Measurements from ENCODE around the gene RSPO4. TPM values are rescaled to one million over a fixed set of nuclear protein-coding genes. Genes with fewer than 3 reads are reported as not detected.

RSPO4 gene
- total and polyA plus RNA-seq, 2 experiments from 2014 or later = 1.7 TPM; not detected in 1

DNA sequence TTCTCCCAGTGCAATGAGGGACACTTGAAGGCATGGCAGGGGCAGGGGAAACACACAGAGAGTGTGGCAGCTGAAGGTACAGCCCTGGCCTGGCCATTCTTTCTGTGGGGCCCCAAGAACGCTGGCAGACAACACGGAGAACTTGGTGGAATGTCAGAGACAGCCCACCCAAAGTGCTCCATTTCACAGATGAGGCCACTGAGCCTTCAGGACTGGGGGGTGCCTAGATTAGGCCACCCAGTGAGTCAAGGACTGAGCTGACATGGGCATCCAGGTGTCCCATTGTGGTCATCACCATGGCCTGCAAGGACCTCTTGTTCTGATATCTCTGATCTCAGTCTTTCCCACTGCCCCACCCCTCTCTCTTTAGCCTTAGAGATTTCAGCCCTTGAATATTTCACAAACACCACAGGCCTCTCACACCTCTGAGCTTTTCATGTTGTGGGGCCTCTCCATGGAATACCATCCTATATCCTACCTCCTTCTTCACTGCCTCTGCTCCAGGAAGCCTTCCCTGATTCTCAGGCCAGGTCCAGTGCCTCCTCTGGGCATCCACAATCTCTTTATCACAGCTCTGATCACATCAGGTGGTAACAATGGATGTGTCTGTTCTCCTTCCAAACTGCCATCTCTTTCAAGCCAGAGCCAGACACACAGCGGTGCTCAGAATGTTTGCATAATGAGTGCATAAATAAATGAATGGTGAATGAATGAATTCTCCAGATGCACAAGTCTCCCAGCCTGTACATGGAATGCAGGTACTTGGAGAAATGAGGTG lies 2.0 kb upstream of the RSPO4 start:
- in situ Hi-C loops (cut with MboI) = no loop called here
- H4K20me1 ChIP-seq (ENCODE audit: insufficient read depth) = no peaks in the 10 kb centered on the region
- DNase-seq = no peak
- no peaks in the 10 kb centered on the region for H3K9me2 ChIP-seq (ENCODE audit: insufficient read depth)
- no peak overlapping the region for H3K9ac ChIP-seq
- H3K27ac ChIP-seq = no peak overlapping the region
- no peaks in the 10 kb centered on the region for H3K9me3 ChIP-seq (ENCODE audit: low read depth)
- H2AFZ ChIP-seq = no peak overlapping the region
- TF ChIP-seq EZH2phosphoT487 (IDR thresholded peaks at IDR 0.05; ENCODE audit: insufficient read depth, low read depth) (no peak), EZH2 (IDR thresholded peaks at IDR 0.05; ENCODE audit: insufficient read depth, poor library complexity, severe bottlenecking) (no peak)
- H3K4me2 ChIP-seq (ENCODE audit: unreplicated experiment) = no peak overlapping the region
- 0 out of 2 replicates have a peak, but pooled peaks cover 7% of the 10 kb centered on the region for H3K27me3 ChIP-seq (replicated peaks; ENCODE audit: insufficient read depth)
- H3K36me3 ChIP-seq (ENCODE audit: low read depth) = no peaks in the 10 kb centered on the region
- no peaks in the 10 kb centered on the region for H3F3A ChIP-seq (ENCODE audit: insufficient read depth)
- 69 to 75% methylated on average over 3 of the region's 3 CpGs for WGBS, 2 experiments (ENCODE audit: low coverage in 1 of 2, low lambda C conversion rate in 2 of 2, missing lambda C conversion rate in 2 of 2)
- H3K4me3 ChIP-seq = no peak overlapping the region
- H3K79me2 ChIP-seq (ENCODE audit: insufficient read depth) = no peaks in the 10 kb centered on the region
- H3K4me1 ChIP-seq (ENCODE audit: insufficient read depth) = no peaks in the 10 kb centered on the region

DNA sequence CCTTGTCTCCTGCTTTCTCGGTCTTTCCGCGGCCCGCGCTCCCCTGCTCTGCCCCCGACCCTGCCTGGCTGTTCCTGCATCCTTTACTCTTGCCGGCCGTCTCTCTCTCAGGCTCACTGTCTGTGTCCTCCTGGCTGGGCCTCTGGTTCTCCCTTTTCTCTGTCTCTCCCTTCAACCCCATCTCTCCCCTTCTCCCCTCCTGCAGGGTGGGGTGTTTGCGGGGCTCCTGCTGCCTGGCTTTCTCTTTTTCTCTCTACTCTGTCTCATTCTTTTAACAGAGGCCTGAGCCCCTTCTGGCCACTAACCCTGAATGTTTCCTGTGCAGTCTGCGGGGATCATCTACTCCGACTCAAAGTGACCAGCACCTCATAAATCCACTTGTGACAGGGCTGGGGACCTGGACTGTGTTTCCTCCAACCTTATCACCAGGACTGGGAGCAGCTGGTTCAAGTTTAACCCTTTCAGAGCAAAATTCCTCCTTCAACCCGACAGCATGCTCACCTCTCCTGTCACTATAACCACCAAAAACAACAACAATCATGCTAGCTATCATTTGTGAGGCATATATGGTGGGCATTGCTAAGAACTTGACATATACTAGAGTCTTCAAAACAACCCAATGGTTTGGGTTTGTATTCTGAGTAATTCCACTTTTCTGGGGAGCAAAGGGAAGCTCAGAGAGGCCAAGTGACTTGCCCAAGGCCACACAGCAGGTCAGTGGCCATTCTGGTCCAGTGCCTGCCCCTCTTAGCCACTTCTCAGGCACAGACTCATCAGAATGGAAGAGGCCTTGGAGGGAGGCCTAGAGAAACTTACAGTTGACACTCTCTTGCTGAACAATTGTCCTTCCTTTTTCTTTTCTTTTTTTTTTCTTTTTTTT lies 811 bp upstream of the RSPO4 start:
- H3K9me2 ChIP-seq (ENCODE audit: insufficient read depth) = no peaks in the 10 kb centered on the region
- H3K9me3 ChIP-seq (ENCODE audit: low read depth) = no peaks in the 10 kb centered on the region
- H3K4me1 ChIP-seq (ENCODE audit: insufficient read depth) = no peaks in the 10 kb centered on the region
- H3K4me3 ChIP-seq = peak overlapping the region; percentile 36; the same call in 1 of the 2 replicates
- H3K27ac ChIP-seq = no peak overlapping the region
- 0 out of 2 replicates have a peak, but pooled peaks cover 7% of the 10 kb centered on the region for H3K27me3 ChIP-seq (replicated peaks; ENCODE audit: insufficient read depth)
- H3K4me2 ChIP-seq (ENCODE audit: unreplicated experiment) = no peak overlapping the region
- no peaks in the 10 kb centered on the region for H3K79me2 ChIP-seq (ENCODE audit: insufficient read depth)
- no peak for TF ChIP-seq EZH2 (IDR thresholded peaks at IDR 0.05; ENCODE audit: insufficient read depth, poor library complexity, severe bottlenecking)
- no peak for TF ChIP-seq EZH2phosphoT487 (IDR thresholded peaks at IDR 0.05; ENCODE audit: insufficient read depth, low read depth)
- H3F3A ChIP-seq (ENCODE audit: insufficient read depth) = no peaks in the 10 kb centered on the region
- no peaks in the 10 kb centered on the region for H4K20me1 ChIP-seq (ENCODE audit: insufficient read depth)
- no peak overlapping the region for H3K9ac ChIP-seq
- peak; percentile 6 for DNase-seq
- 29 to 32% methylated on average over 12 of the region's 12 CpGs for WGBS, 2 experiments (ENCODE audit: low coverage in 1 of 2, low lambda C conversion rate in 2 of 2, missing lambda C conversion rate in 2 of 2)
- H3K36me3 ChIP-seq (ENCODE audit: low read depth) = no peaks in the 10 kb centered on the region
- H2AFZ ChIP-seq = 0 out of 2 replicates have a peak overlapping the region, but pooled peaks have one; percentile 37
- in situ Hi-C loops (cut with MboI) = no loop called here

DNA sequence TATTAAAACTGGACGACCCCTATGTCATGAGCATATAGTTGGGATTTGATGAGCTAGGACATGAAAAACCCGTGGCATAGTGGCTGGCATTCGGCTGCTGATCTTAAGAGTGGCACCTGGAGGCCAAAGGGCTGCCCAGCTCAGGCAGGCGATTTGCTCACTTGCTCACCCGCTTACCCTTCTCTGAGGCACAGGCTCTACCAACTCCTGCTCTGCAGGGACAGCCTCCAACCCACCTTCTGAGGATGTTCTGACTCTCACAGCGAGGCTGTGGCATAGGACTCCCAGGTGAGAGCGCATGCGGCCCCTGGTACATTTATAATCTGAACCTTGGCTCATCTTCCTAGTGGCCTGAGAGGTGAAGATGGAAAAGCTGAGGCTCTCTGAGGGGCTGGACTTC lies 995 bp downstream of the RSPO4 start:
- WGBS, 2 experiments (ENCODE audit: low coverage in 1 of 2, low lambda C conversion rate in 2 of 2, missing lambda C conversion rate in 2 of 2) = 85 to 87% methylated on average over 8 of the region's 8 CpGs
- in situ Hi-C loops (cut with MboI) = no loop called here
- Histone ChIP-seq H3F3A (ENCODE audit: insufficient read depth) (no peaks in the 10 kb centered on the region), H3K4me2 (ENCODE audit: unreplicated experiment) (no peak overlapping the region), H2AFZ (no peak overlapping the region), H3K9me2 (ENCODE audit: insufficient read depth) (no peaks in the 10 kb centered on the region), H3K9me3 (ENCODE audit: low read depth) (no peaks in the 10 kb centered on the region), H3K4me3 (no peak overlapping the region; the same call in 1 of the 2 replicates), H4K20me1 (ENCODE audit: insufficient read depth) (no peaks in the 10 kb centered on the region), H3K4me1 (ENCODE audit: insufficient read depth) (no peaks in the 10 kb centered on the region), H3K36me3 (ENCODE audit: low read depth) (no peaks in the 10 kb centered on the region), H3K27ac (no peak overlapping the region), H3K27me3 (replicated peaks; ENCODE audit: insufficient read depth) (0 out of 2 replicates have a peak, but pooled peaks cover 7% of the 10 kb centered on the region), H3K9ac (no peak overlapping the region), H3K79me2 (ENCODE audit: insufficient read depth) (no peaks in the 10 kb centered on the region)
- no peak for TF ChIP-seq EZH2phosphoT487 (IDR thresholded peaks at IDR 0.05; ENCODE audit: insufficient read depth, low read depth)
- TF ChIP-seq EZH2 (IDR thresholded peaks at IDR 0.05; ENCODE audit: insufficient read depth, poor library complexity, severe bottlenecking) = no peak
- no peak for DNase-seq

DNA sequence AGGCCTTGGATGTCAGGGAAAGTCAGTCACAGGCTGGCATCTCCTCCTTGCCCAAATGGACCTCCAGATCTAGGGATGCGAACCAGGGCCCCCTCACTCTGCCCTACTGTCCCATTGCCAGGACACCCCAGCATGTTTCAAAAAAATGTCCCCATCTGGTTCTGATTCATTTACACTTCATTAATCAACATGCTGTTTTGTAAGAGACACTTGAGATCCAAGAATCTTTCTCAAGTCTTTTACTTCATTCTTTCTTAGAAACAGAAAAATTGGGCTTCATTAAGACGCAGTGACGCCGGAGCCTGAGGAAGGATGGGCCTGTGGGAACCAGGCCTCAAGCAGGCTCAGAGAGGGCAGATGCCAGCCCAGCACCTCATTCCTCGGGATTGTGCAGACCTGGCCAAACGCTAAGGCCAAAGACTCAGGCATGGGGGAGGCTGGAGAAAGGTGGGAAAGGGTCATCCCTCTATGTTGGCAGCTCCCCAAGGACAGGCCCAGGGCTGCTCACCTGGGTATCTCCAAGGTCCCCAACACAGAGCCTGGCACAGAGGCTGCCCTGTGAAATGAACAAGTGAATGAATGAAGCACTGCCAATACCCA lies 3.8 kb downstream of the RSPO4 start:
- Histone ChIP-seq H3K79me2 (ENCODE audit: insufficient read depth) (no peaks in the 10 kb centered on the region), H3K36me3 (ENCODE audit: low read depth) (no peaks in the 10 kb centered on the region), H2AFZ (no peak overlapping the region), H3K27me3 (replicated peaks; ENCODE audit: insufficient read depth) (0 out of 2 replicates have a peak, but pooled peaks cover 7% of the 10 kb centered on the region), H3K4me3 (no peak overlapping the region), H3K9me3 (ENCODE audit: low read depth) (no peaks in the 10 kb centered on the region), H3K9ac (no peak overlapping the region), H3K4me2 (ENCODE audit: unreplicated experiment) (no peak overlapping the region), H3K4me1 (ENCODE audit: insufficient read depth) (no peaks in the 10 kb centered on the region), H4K20me1 (ENCODE audit: insufficient read depth) (no peaks in the 10 kb centered on the region), H3K9me2 (ENCODE audit: insufficient read depth) (no peaks in the 10 kb centered on the region), H3K27ac (no peak overlapping the region), H3F3A (ENCODE audit: insufficient read depth) (no peaks in the 10 kb centered on the region)
- TF ChIP-seq EZH2phosphoT487 (IDR thresholded peaks at IDR 0.05; ENCODE audit: insufficient read depth, low read depth) (no peak), EZH2 (IDR thresholded peaks at IDR 0.05; ENCODE audit: insufficient read depth, poor library complexity, severe bottlenecking) (no peak)
- DNase-seq = peak; percentile 14
- in situ Hi-C loops (cut with MboI) = no loop called here
- WGBS, 2 experiments (ENCODE audit: low coverage in 1 of 2, low lambda C conversion rate in 2 of 2, missing lambda C conversion rate in 2 of 2) = 18 to 21% methylated on average over 6 of the region's 6 CpGs

All from GM23248 (cell line).